ENCODE measurements around the gene JMJD1C.

DNA sequence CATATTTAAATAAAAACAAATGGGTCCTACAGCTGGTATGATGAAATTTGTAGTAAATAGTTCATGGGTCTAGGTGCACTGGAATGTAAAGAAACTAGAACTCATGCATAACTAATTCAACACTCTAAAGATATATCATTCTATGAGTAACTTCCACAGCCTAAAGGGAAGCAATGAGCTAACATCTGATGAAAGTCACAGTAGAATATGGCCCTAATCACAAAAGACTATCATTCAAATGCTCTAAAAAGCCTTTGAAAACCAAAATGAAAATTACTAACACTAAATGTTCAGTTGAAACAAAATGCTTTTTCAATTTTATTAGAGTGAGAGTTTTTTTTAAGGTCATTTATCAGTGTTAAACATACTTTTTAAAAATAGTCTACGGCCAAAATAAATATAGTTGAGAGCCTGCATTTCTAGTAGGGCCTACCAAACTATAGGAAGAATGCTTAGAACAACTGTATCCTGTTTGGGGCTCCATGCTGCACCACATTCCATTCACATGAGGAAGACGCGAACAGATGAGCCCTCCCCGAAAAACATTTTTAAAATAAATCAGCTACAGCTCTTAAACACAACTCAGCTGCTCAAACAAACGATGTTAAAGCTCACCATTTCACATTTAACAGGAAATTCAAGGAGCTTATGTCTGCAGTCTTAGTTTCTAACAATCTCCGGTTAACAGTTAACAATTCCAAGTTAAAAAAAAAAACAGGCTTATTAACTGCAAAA, 198.2 kb downstream of the JMJD1C start:
- TF ChIP-seq CTCF (IDR thresholded peaks at IDR 0.05) (no peak), POLR2A (IDR thresholded peaks at IDR 0.05) (no peak)
